HG02840 (cell line): ENCODE measurements around the gene NBPF6.
"Not testable (repeated sequence)": the region's sequence is repeated elsewhere in the genome, so short reads cannot be mapped to it uniquely, and the experiment has no call there.

Experiments used
- ATAC-seq: cut with Tn5 transposase; IDR thresholded peaks from one replicate; pipeline ENCODE4 v1.9.1; 2021; ENCODE audit warnings: mild to moderate bottlenecking, moderate library complexity, moderate number of reproducible peaks; ENCODE audit not compliant: unreplicated experiment, low FRiP score

Gene NBPF6, protein sequence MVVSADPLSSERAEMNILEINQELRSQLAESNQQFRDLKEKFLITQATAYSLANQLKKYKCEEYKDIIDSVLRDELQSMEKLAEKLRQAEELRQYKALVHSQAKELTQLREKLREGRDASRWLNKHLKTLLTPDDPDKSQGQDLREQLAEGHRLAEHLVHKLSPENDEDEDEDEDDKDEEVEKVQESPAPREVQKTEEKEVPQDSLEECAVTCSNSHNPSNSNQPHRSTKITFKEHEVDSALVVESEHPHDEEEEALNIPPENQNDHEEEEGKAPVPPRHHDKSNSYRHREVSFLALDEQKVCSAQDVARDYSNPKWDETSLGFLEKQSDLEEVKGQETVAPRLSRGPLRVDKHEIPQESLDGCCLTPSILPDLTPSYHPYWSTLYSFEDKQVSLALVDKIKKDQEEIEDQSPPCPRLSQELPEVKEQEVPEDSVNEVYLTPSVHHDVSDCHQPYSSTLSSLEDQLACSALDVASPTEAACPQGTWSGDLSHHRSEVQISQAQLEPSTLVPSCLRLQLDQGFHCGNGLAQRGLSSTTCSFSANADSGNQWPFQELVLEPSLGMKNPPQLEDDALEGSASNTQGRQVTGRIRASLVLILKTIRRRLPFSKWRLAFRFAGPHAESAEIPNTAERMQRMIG

GRCh38 chr1:108450043-108450442 is at the start of gene NBPF6:
Gene NBPF6, plus strand, starts transcription at chr1:108450343. Its CDS starts 259 bp downstream, at chr1:108450602.
- not testable (repeated sequence) for ATAC-seq

DNA sequence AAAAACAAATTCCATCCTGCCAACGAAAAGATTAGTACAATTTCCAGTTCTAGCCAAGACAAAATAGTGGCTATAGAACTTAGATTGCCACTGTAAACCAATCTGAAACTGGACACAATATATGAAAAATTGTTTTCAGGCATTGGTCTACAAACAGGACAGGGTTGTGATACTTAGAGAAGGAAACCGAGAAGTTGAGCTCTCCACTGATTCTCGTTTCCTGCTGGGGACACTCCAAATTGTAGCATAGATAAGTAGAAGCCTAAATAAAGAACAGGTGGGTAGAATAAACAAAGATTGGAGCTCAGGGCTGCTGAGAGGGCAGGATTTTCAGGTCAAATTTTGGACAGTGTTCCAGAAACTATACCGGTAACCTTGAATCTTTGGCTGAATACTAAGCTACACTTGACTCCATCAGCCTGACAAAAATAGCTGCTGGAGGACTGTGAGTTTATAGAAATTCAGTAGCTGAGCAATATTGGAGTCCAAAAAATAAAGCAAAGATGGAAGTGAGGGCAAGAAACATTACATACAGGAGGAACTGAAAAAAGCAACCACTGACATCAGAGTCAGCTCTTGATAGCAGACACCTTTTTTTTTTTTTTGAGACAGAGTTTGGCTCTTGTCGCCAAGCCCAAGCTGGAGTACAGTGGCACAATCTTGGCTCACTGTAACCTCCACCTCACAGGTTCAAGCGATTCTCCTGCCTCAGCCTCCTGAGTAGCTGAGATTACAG is 38.9 kb upstream of the NBPF6 start:
- ATAC-seq: not testable (repeated sequence)

GRCh38 chr1:108420129-108420528 is 30.0 kb upstream of the NBPF6 start:
- not testable (repeated sequence) for ATAC-seq

DNA sequence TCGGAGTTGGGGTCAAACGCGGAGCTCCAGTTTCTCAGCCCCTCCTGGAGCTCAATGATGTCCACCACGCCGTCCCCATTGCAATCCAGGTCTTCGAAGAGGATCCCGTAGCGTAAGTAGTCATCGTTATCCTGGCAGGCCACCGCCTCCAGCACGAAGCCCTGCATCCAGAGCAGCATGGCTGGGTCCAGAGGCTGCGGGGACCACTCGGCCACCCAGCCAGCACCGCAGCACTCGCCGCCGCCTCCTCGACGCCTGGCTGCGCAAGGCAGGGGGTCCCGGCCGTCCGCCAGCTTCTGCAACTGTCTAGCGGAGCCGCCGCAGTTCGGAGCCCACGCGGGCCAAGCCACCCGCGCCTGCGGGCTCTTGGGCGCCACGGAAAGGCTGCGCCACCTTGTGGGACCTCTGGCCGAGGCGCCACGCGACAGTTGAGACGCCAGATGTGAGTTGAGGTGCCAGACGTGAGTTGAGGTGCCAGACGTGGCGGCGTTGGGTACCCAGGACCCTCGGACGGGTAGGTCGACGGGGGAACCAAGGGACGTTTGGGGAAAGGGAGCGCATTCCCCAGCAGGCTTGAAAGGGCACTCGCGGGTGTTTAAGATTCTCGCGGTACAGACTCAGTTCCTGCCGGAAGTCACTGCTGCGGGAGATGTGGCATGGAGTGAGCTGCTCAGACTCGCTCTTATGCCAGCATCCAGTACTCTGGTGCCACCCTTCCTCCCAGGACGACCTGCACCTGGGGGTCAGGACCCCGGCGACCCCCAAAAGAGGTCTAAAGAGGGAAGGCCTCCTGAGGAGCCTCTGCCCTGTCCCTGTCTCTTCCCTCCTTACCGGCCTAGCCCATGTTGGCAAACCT is 28.9 kb upstream of the NBPF6 start:
- ATAC-seq: not testable (repeated sequence)

GRCh38 chr1:108426877-108427276 is 23.3 kb upstream of the NBPF6 start:
- ATAC-seq: not testable (repeated sequence)

- ATAC-seq: not testable (repeated sequence)
Observed at GRCh38 chr1:108432002-108432401, 18.1 kb upstream of the NBPF6 start.

DNA sequence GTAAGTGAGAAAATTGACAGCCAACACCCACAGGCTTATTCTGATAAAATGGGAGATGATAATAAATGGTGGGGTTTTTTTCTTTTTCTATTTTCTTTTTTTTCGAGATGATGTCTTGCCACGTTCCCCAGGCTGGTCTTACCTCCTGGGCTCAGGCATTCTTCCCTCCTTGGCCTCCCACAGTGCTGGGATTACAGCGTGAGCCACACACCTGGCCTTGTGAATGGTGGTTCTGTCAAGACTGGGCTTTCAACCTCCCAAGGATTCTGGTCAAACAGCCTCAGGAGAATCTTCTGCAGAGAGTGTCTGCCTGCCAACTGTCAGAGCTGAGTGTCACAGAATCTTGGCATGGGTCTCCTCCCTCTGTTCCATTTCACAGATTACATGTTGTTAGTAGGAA is 16.7 kb upstream of the NBPF6 start:
- ATAC-seq: not testable (repeated sequence)

GRCh38 chr1:108438536-108438935 is 11.6 kb upstream of the NBPF6 start:
- ATAC-seq: not testable (repeated sequence)

- not testable (repeated sequence) for ATAC-seq
Observed at GRCh38 chr1:108454521-108454920, 4.4 kb downstream of the NBPF6 start.

DNA sequence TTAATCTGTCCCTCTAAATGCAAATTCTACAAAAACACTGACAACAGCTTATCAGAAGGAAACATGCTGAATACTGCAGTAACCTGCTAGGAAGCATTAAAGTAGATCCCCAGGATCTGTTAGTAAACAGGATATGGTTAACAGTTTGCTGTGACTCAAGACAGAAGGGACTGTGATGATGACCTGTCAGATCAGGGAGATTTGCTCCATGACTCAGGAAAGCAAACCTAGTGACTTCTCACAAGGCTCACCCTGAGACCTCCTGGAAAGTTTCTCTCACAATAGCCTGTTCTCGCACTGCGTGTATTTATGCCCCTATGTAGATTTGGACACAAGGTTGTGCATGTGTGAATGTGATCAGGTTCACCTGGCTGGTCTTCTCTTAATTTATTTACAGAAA is 8.5 kb downstream of the NBPF6 start:
- ATAC-seq: not testable (repeated sequence)

GRCh38 chr1:108461758-108462157 is 11.6 kb downstream of the NBPF6 start:
- ATAC-seq: not testable (repeated sequence)

GRCh38 chr1:108463962-108464361 is 13.8 kb downstream of the NBPF6 start:
- ATAC-seq: not testable (repeated sequence)

DNA sequence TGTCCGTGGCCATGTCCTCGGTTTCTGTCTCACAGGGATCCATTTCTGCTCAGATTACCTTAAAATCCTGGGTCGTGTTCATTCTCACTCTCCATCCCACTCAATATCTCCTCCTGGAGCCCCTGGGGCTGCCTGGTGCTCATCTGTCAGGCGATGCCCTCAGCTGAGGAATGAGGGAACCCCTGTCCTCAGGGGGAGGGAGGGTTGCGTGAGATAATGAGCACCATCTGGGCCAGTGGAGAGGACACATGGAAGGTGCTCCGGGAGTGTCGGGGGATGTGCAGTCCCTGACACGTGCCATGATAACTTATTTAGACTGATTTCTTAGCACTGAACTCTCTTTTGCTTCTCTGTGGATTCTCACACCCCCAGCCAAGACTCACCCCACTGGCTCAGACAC is 16.0 kb downstream of the NBPF6 start:
- not testable (repeated sequence) for ATAC-seq

DNA sequence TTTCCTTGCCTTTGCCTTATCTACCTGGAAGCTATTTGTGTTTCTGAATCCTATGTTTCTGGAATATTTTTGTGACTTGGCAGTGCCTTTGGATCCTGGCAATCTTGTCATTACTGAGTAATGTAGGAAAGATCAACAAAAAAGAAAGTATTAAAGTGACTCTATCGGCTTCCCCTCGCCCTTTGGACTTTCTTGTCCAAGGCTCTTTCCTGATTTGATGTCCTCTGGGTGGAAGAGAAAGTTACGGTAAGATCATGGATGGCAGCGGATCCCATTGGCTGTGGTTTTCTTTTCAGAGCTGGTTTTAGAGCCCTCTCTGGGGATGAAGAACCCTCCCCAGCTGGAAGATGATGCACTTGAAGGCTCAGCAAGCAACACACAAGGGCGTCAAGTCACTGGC is 17.0 kb downstream of the NBPF6 start:
- not testable (repeated sequence) for ATAC-seq

DNA sequence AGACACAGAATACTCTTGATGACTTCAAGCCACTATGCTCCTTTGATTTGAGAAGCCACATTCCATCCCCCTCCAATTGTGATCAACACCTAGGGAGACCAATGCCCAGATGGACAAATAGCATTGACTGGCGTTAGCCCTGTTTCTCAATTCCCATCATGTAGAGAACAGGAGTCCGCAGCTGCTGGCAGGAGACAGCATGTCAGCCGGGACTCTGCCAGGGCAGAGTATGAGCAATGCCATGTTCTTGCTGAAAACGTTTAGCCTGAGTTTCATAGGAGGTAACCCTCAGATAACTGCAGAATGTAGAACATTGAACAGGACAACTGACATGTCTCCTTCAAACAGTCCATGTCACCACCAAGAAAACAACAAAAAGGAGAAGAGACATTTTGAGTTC is 20.6 kb downstream of the NBPF6 start:
- not testable (repeated sequence) for ATAC-seq

GRCh38 chr1:108474516-108474915 is 24.4 kb downstream of the NBPF6 start:
- ATAC-seq: not testable (repeated sequence)

GRCh38 chr1:108478429-108479015 is 28.4 kb downstream of the NBPF6 start:
- ATAC-seq: no peak

DNA sequence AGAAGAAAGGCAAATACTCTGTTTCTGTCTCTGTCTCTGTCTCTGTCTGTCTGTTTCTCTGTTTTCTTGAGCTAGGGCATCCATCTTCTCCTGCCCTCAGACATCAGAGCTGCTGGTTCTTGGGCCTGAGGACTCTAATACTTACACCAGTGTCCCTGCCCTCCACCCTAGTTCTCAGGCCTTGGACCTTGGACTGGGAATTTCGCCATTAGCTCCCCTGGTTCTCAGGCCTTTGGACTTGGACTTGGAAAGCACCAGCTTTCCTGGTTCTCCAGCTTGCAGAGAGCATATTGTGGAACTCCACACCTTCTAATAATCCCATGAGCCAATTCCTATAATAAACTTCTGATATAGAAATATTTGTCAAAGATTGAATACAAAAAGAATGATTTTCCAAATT is 32.6 kb downstream of the NBPF6 start:
- ATAC-seq: no peak

GRCh38 chr1:108485990-108486389 is 35.8 kb downstream of the NBPF6 start:
- not testable (repeated sequence) for ATAC-seq

DNA sequence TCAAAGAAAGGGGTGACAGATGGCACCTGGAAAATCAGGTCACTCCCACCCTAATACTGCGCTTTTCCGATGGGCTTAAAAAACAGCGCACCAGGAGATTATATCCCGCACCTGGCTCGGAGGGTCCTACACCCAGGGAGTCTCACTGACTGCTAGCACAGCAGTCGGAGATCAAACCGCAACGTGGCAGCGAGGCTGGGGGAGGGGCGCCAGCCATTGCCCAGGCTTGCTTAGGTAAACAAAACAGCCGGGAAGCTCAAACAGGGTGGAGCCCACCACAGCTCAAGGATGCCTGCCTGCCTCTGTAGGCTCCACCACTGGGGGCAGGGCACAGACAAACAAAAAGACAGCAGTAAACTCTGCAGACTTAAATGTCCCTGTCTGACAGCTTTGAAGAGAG is 36.6 kb downstream of the NBPF6 start:
- not testable (repeated sequence) for ATAC-seq
